ENCODE measurements around the gene MYBPC2.

MYBPC2 gene

GRCh38 chr19:50393589-50393988 is 39.1 kb upstream of the MYBPC2 start:
- ChIA-PET POLR2A (interaction anchor here (1.2 kb wide), 1 partner anchor 9 kb away, joined by 7 read pairs; the partner anchor contains the start of gene POLD1), CTCF (interaction anchor here (0.6 to 1.2 kb wide), 2 partner anchors 67 to 146 kb away, joined by 6 read pairs; no protein-coding TSS in a partner anchor)
- H3K4me3 ChIP-seq (ENCODE audit: low read depth, low read length), result no peak overlapping the region
- TF ChIP-seq GLI2 (tag by site-specific recombination; IDR thresholded peaks at IDR 0.05; ENCODE audit: borderline replicate concordance, low read depth) (no peak), ATF2 (tag by site-specific recombination; IDR thresholded peaks at IDR 0.05; ENCODE audit: low read depth) (no peak)
- no peaks in the 10 kb centered on the region for H3K4me1 ChIP-seq (ENCODE audit: control insufficient read depth, insufficient read depth, low read length)
- H3K27ac ChIP-seq (ENCODE audit: extremely low read depth, low read depth, low read length), result no peak overlapping the region
- H3K36me3 ChIP-seq (ENCODE audit: control insufficient read depth in 2 of 2, insufficient read depth in 1 of 2, low read length in 2 of 2), result peaks cover 34 to 43% of the 10 kb centered on the region in 2 experiments
- H3K9me3 ChIP-seq (ENCODE audit: control insufficient read depth, insufficient read depth, low read depth, low read length), result no peaks in the 10 kb centered on the region

GRCh38 chr19:50394017-50394416 is 38.7 kb upstream of the MYBPC2 start:
- TF ChIP-seq ZNF24 (tag by site-specific recombination; IDR thresholded peaks at IDR 0.05), result no peak
- peak; percentile 52 for TF ChIP-seq KLF1 (tag by site-specific recombination; IDR thresholded peaks at IDR 0.05)
- Histone ChIP-seq H3K4me3 (ENCODE audit: low read depth, low read length) (no peak overlapping the region), H3K36me3 (ENCODE audit: control insufficient read depth in 2 of 2, insufficient read depth in 1 of 2, low read length in 2 of 2) (peaks cover 36 to 38% of the 10 kb centered on the region in 2 experiments), H3K27ac (ENCODE audit: extremely low read depth, low read depth, low read length) (no peak overlapping the region), H3K9me3 (ENCODE audit: control insufficient read depth, insufficient read depth, low read depth, low read length) (no peaks in the 10 kb centered on the region), H3K4me1 (ENCODE audit: control insufficient read depth, insufficient read depth, low read length) (no peaks in the 10 kb centered on the region)
- POLR2A ChIA-PET, result interaction anchor here (1.2 kb wide), 1 partner anchor 10 kb away, joined by 7 read pairs; the partner anchor contains the start of gene POLD1
- CTCF ChIA-PET, result interaction anchor here (0.6 to 1.2 kb wide), 3 partner anchors 26 to 146 kb away, joined by 3 to 6 read pairs (median 6); no protein-coding TSS in a partner anchor

GRCh38 chr19:50398675-50399367 is 33.9 kb upstream of the MYBPC2 start:
- CTCF ChIA-PET, result interaction anchor here (0.5 kb wide), 1 partner anchor 62 kb away, joined by 3 read pairs; no protein-coding TSS in a partner anchor
- TF ChIP-seq BCL11B (tag by site-specific recombination; IDR thresholded peaks at IDR 0.05; ENCODE audit: low read depth) (peak; percentile 79), ZNF530 (tag by site-specific recombination; IDR thresholded peaks at IDR 0.05; ENCODE audit: low read depth) (no peak), ZNF660 (tag by site-specific recombination; IDR thresholded peaks at IDR 0.05) (no peak), ZXDB (tag by site-specific recombination; IDR thresholded peaks at IDR 0.05) (no peak)

GRCh38 chr19:50399368-50399745 is 33.3 kb upstream of the MYBPC2 start:
- Histone ChIP-seq H3K36me3 (ENCODE audit: control insufficient read depth in 2 of 2, insufficient read depth in 1 of 2, low read length in 2 of 2) (peaks cover 25 to 44% of the 10 kb centered on the region in 2 experiments), H3K9me3 (ENCODE audit: control insufficient read depth, insufficient read depth, low read depth, low read length) (no peaks in the 10 kb centered on the region), H3K4me1 (ENCODE audit: control insufficient read depth, insufficient read depth, low read length) (no peaks in the 10 kb centered on the region), H3K4me3 (ENCODE audit: low read depth, low read length) (no peak overlapping the region), H3K27ac (ENCODE audit: extremely low read depth, low read depth, low read length) (no peak overlapping the region)
- TF ChIP-seq ZNF560 (tag by site-specific recombination; IDR thresholded peaks at IDR 0.05; ENCODE audit: borderline replicate concordance) (no peak), ZNF830 (tag by site-specific recombination; IDR thresholded peaks at IDR 0.05; ENCODE audit: low read depth) (no peak), ZNF341 (tag by site-specific recombination; IDR thresholded peaks at IDR 0.05; ENCODE audit: low read depth) (no peak), ZNF23 (tag by site-specific recombination; IDR thresholded peaks at IDR 0.05; ENCODE audit: borderline replicate concordance) (no peak), ZSCAN16 (tag by site-specific recombination; IDR thresholded peaks at IDR 0.05) (no peak), SALL2 (tag by site-specific recombination; IDR thresholded peaks at IDR 0.05; ENCODE audit: borderline replicate concordance) (no peak), ZNF202 (tag by site-specific recombination; IDR thresholded peaks at IDR 0.05; ENCODE audit: borderline replicate concordance) (no peak), TCF7L2 (IDR thresholded peaks at IDR 0.05; ENCODE audit: borderline replicate concordance, low read depth, low read length) (no peak), ZNF426 (tag by site-specific recombination; IDR thresholded peaks at IDR 0.05) (no peak), ZNF558 (tag by site-specific recombination; IDR thresholded peaks at IDR 0.05) (no peak), ZNF530 (tag by site-specific recombination; IDR thresholded peaks at IDR 0.05; ENCODE audit: low read depth) (no peak), ZNF157 (tag by site-specific recombination; IDR thresholded peaks at IDR 0.05) (no peak), ZNF10 (tag by site-specific recombination; IDR thresholded peaks at IDR 0.05) (no peak), ZNF544 (tag by site-specific recombination; IDR thresholded peaks at IDR 0.05) (no peak), KLF17 (tag by site-specific recombination; IDR thresholded peaks at IDR 0.05) (no peak), ZNF394 (tag by site-specific recombination; IDR thresholded peaks at IDR 0.05; ENCODE audit: borderline replicate concordance) (no peak), HOXD13 (CRISPR knock-in tag; IDR thresholded peaks at IDR 0.05; ENCODE audit: borderline replicate concordance) (no peak)
- ChIA-PET CTCF (interaction anchor here (0.5 kb wide), 2 partner anchors 61 to 83 kb away, joined by 3 to 4 read pairs; no protein-coding TSS in a partner anchor), POLR2A (interaction anchor here (1.2 kb wide), 1 partner anchor 15 kb away, joined by 3 read pairs; the partner anchor contains the start of gene POLD1)

More at GRCh38 chr19:50398675-50399367, 33.9 kb upstream of the MYBPC2 start:
- no peak overlapping the region for H3K27ac ChIP-seq (ENCODE audit: extremely low read depth, low read depth, low read length)
- no peaks in the 10 kb centered on the region for H3K9me3 ChIP-seq (ENCODE audit: control insufficient read depth, insufficient read depth, low read depth, low read length)
- H3K4me3 ChIP-seq (ENCODE audit: low read depth, low read length), result no peak overlapping the region
- H3K4me1 ChIP-seq (ENCODE audit: control insufficient read depth, insufficient read depth, low read length), result no peaks in the 10 kb centered on the region
- POLR2A ChIA-PET, result interaction anchor here (1.2 kb wide), 1 partner anchor 15 kb away, joined by 3 read pairs; the partner anchor contains the start of gene POLD1
- peaks cover 26 to 45% of the 10 kb centered on the region in 2 experiments for H3K36me3 ChIP-seq (ENCODE audit: control insufficient read depth in 2 of 2, insufficient read depth in 1 of 2, low read length in 2 of 2)
